Kidney (tissue), 14 donors: ENCODE data around the gene HOXB8. TPM values are rescaled to one million over a fixed set of nuclear protein-coding genes. Genes with fewer than 3 reads are reported as not detected.
A peak's percentile ranks its signal among the peaks of the same experiment; 100 is the strongest.

ENCODE experiments used
- DNase-seq, 5 donors: peaks; one replicate each; pipeline ENCODE4 v3.0.0-alpha.2; 2013 to 2020
- FAIRE-seq: peaks from 2 replicates; lab custom pipeline; 2012; peaks lifted over from hg19 to GRCh38; lab: Jason Lieb, UNC
- H3K27ac ChIP-seq, 2 donors: one replicate each; pipeline ENCODE4 v1.7.0; 2013; ENCODE audit warnings: low read depth in 2 of 2, low read length in 2 of 2, inconsistent platforms in 1 of 2
- H3K27me3 ChIP-seq: one replicate; pipeline ENCODE4 v1.7.1; 2013; ENCODE audit warnings: low read length, inconsistent platforms; ENCODE audit not compliant: control insufficient read depth, insufficient read depth
- H3K36me3 ChIP-seq, 3 donors: one replicate each; pipeline versions ENCODE4 v1.7.0 to v1.7.1; 2013; ENCODE audit warnings: low read length in 3 of 3, control low read depth in 1 of 3, inconsistent platforms in 1 of 3; ENCODE audit not compliant: insufficient read depth in 3 of 3, control insufficient read depth in 2 of 3
- H3K4me1 ChIP-seq, 3 donors: one replicate each; pipeline versions ENCODE4 v1.7.0 to v1.7.1; 2013; ENCODE audit warnings: low read length in 3 of 3, inconsistent platforms in 1 of 3, low read depth in 1 of 3; ENCODE audit not compliant: control insufficient read depth in 2 of 3, insufficient read depth in 2 of 3
- H3K4me3 ChIP-seq, 3 donors: one replicate each; pipeline versions ENCODE4 v1.7.0 to v1.8.1; 2013; ENCODE audit warnings: low read length in 3 of 3, control low read depth in 1 of 3, inconsistent platforms in 1 of 3
- H3K9ac ChIP-seq, 3 donors: one replicate each; pipeline versions ENCODE4 v1.7.0 to v1.7.1; 2013; ENCODE audit warnings: low read length in 3 of 3, control low read depth in 1 of 3, inconsistent platforms in 1 of 3
- H3K9me3 ChIP-seq, 3 donors: one replicate each; pipeline versions ENCODE4 v1.7.0 to v1.7.1; 2013; ENCODE audit warnings: low read length in 3 of 3, control low read depth in 1 of 3, inconsistent platforms in 1 of 3; ENCODE audit not compliant: control insufficient read depth in 2 of 3, insufficient read depth in 1 of 3
- intact Hi-C: fragments of 100-400 bp; cut with DNase I; formaldehyde crosslinking; loops from one replicate; pipeline ENCODE4 v1.11.1; 2022
- polyA plus RNA-seq: library from polyadenylated mRNA; stranded (reverse); fragments of 350-450 nt; fragmentation: Illumina TruSeq; extraction: RNeasy Lipid Tissue Mini Kit (QIAGEN cat#74804); gene quantifications from one replicate; pipeline ENCODE4 v1.2.3, GENCODE V29; 2014; ENCODE audit warnings: low read depth, low replicate concordance; ENCODE audit not compliant: insufficient read depth
- total RNA-seq: library from RNA; stranded (reverse); fragmentation: NEBNext Ultra II Directional; extraction: Animal tissue kit (Norgen Biotek cat#: 25700); gene quantifications from one replicate; pipeline ENCODE4 v1.2.1, GENCODE V29; 2021
- TF ChIP-seq, protein P1 (sequence below): IDR thresholded peaks from 3 replicates; pipeline ENCODE4 v1.5.1; 2012; ENCODE audit warnings: mild to moderate bottlenecking, moderate library complexity, borderline replicate concordance; ENCODE audit not compliant: insufficient read depth; ENCODE audit errors: extremely low read depth
- donor health status: control.
- donor health status: control.
- donor health status: control.
- donor health status: control.
- donor health status: control.
- donor health status: DM: yes; HTN: yes; CAD: no.
- donor health status: Normal renal cell carcinoma (clear cell type).

Gene HOXB8
- total and polyA plus RNA-seq, 2 donors from 2014 or later: 19.3 to 48.7 TPM

DNA sequence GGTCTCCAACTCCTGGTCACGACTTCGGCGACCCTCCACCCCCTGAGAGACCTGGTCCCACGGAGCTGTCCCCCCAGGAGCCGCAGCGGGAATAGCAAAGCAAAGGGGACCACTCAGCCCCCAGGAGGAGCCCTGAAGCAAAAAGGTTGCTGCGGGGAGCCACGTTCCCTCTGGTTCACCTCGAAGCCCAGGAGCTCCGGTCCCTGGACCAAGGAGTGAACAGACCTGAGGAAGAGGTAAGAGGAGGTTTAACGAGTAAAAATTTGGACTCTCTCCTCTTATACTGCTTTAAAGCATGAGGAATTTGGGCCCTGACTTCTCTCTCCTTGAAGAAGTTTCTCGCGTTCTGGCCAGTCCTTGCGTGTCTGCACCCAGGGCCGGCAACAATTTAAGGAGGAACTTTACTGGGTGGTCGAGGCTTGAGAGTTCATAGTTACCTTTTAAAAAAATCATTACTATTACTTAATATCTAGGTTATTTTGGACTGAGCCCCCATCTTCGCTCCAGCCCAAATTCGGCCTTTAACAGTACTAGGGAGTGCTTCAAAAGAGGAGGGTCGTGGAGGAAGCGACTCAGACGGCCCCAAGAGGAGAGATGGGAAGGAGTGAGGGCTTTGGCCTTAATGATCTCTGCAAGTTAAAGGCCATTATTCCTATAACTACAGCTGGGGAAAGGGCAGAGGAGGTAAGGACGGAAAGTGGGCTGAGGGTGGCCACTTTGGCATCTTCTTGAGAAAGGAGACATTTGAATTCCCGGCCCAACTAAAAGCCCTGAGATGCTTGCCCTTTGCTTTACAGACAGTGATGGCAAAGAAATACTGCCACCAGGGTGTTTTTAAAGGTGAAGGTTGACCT, 28.0 kb upstream of the HOXB8 start:
- no peak overlapping the region for H3K27ac ChIP-seq
- no peak overlapping the region for H3K9ac ChIP-seq
- H3K4me1 ChIP-seq: peaks cover 0 to 4% (median 0%) of the 10 kb centered on the region in 3 donors
- intact Hi-C loops: no loop called here
- H3K9me3 ChIP-seq: no peaks in the 10 kb centered on the region
- DNase-seq (peak in 1 of 5 donors; percentile 29), FAIRE-seq (no peak)
- peaks cover 42% of the 10 kb centered on the region for H3K27me3 ChIP-seq
- TF ChIP-seq, protein P1, sequence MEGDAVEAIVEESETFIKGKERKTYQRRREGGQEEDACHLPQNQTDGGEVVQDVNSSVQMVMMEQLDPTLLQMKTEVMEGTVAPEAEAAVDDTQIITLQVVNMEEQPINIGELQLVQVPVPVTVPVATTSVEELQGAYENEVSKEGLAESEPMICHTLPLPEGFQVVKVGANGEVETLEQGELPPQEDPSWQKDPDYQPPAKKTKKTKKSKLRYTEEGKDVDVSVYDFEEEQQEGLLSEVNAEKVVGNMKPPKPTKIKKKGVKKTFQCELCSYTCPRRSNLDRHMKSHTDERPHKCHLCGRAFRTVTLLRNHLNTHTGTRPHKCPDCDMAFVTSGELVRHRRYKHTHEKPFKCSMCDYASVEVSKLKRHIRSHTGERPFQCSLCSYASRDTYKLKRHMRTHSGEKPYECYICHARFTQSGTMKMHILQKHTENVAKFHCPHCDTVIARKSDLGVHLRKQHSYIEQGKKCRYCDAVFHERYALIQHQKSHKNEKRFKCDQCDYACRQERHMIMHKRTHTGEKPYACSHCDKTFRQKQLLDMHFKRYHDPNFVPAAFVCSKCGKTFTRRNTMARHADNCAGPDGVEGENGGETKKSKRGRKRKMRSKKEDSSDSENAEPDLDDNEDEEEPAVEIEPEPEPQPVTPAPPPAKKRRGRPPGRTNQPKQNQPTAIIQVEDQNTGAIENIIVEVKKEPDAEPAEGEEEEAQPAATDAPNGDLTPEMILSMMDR: no peak
- no peaks in the 10 kb centered on the region for H3K36me3 ChIP-seq
- no peak overlapping the region for H3K4me3 ChIP-seq

DNA sequence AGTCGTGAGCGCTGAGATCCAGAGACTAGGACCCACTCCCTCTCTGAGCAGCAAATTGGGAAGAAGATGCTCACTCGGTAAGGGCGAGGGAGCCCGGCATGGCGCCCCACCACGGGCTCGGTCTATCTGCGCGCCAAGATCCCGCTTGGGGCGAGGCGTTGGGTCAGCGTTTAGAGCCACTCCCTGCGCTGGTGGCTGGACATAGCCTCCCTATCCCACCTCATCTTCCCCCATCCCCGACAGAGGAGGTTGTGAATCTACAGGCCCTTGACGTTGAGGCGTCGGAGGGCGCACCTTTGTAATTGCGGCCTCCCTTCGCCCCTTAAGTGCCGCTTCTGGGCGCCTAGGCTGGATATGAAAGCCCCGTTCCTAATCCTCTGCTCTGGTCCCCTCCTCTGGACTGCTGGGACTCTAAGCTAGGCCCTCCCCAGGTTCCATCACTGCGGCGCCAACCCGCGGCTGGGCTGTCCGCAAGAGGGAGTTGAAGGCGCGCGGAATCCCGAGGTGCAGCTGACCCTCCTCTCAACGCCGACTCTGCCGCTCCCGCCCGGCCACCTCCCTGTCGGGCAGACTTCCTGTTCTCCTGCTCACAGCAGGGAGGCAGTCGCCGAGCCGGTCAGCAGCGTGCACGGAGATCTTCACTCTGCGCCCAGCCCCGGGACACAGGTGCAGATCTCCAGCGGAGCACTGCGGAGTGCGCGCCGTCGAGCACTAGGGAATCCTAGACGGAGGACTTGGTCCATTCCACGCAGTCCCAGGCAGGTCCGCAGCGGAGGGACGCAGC, 27.2 kb upstream of the HOXB8 start:
- H3K4me3 ChIP-seq: no peak overlapping the region
- FAIRE-seq: no peak
- H3K4me1 ChIP-seq: no peaks in the 10 kb centered on the region
- no peak overlapping the region for H3K9ac ChIP-seq
- no peaks in the 10 kb centered on the region for H3K9me3 ChIP-seq
- intact Hi-C loops: no loop called here
- TF ChIP-seq, protein P1: no peak
- H3K27me3 ChIP-seq: peaks cover 44% of the 10 kb centered on the region
- H3K27ac ChIP-seq: no peak overlapping the region
- peak in 4 of 5 donors; percentile 58 to 83 (median 70) for DNase-seq
- no peaks in the 10 kb centered on the region for H3K36me3 ChIP-seq

DNA sequence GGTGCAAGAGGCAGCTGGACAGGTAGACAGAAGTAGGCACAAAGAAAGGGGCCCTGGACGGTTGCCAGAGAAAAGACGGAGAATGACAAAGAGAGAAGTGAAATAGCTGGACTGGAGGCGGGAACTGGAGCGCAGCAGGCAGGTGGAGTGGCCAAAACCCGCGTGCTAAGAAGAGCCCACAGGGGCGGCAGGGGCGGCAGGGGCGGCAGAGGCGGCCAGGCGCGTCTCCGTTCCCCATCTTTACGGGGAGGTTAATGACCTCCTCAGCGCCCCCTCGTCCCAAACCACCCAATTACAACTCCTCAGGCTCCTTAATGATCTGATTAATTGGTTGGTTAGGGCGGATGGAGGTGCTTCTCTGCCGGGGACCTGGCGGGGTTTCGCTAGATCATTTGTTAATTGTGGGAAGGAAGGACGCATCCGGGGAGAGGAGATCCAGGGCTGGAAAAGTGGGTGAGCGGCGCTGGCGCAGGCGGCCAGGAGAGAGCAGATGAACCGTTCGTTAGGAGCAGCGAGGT, 26.5 kb upstream of the HOXB8 start:
- no peaks in the 10 kb centered on the region for H3K36me3 ChIP-seq
- no peaks in the 10 kb centered on the region for H3K4me1 ChIP-seq
- H3K27ac ChIP-seq: no peak overlapping the region
- H3K9ac ChIP-seq: no peak overlapping the region
- peaks cover 44% of the 10 kb centered on the region for H3K27me3 ChIP-seq
- H3K4me3 ChIP-seq: no peak overlapping the region
- TF ChIP-seq, protein P1: no peak
- intact Hi-C loops: no loop called here
- peak in 2 of 5 donors; percentile 27 to 55 for DNase-seq
- H3K9me3 ChIP-seq: no peaks in the 10 kb centered on the region
- FAIRE-seq: no peak
